ENCODE measurements around the gene ITPK1.

The ITPK1 gene

DNA sequence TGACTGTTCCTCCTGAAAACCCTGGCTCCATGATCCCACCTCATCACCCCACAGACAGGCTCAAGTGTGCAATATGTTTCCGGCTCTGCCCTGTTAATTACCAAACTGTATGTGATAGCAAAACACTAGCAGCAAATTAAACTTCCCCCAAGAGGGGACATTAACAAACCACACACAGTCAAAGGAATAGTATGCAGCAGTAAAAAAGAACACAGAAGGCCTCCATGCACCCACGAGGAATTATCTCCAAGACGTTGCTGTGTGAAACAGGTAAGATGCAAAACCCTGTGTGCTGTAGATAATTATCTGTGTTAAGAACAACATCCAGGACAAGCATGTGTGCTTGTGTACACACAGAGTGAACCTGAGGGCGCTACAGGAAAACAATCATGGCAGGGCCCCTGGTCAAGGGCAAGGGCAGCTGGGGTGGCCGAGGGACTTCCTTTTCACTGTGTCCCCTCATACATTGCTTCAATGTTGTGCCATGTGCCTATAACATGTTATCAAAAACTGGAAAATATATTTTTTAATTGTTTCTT, 35.8 kb downstream of the ITPK1 start:
- Histone ChIP-seq H4K20me1 (ENCODE audit: insufficient read depth, low read length) (no peaks in the 10 kb centered on the region), H3K27ac (ENCODE audit: low read length) (no peak overlapping the region), H3K27me3 (replicated peaks; ENCODE audit: insufficient read depth, low read length) (no peaks in the 10 kb centered on the region), H2AFZ (ENCODE audit: low read length) (no peak overlapping the region), H3K36me3 (replicated peaks; ENCODE audit: insufficient read depth, low read length) (no peaks in the 10 kb centered on the region), H3K9ac (ENCODE audit: low read length) (no peak overlapping the region), H3K4me3 (ENCODE audit: low read length) (no peak overlapping the region), H3K4me2 (ENCODE audit: low read depth, low read length) (no peak overlapping the region), H3K4me1 (ENCODE audit: low read length) (no peaks in the 10 kb centered on the region), H3K9me3 (replicated peaks; ENCODE audit: insufficient read depth, low read length) (no peaks in the 10 kb centered on the region), H3K79me2 (ENCODE audit: low read length) (peaks cover 10% of the 10 kb centered on the region; the same call in 1 of the 2 replicates), H3K9me2 (replicated peaks; ENCODE audit: insufficient read depth, low read length) (no peaks in the 10 kb centered on the region), H3F3A (ENCODE audit: insufficient read depth, low read length) (no peaks in the 10 kb centered on the region)
- no peak for DNase-seq
- TF ChIP-seq EZH2 (optimal IDR thresholded peaks at IDR 0.05; ENCODE audit: low read depth, low read length) (no peak), EZH2phosphoT487 (IDR thresholded peaks at IDR 0.05; ENCODE audit: low read length) (no peak)
- TF ChIP-seq, protein P1, sequence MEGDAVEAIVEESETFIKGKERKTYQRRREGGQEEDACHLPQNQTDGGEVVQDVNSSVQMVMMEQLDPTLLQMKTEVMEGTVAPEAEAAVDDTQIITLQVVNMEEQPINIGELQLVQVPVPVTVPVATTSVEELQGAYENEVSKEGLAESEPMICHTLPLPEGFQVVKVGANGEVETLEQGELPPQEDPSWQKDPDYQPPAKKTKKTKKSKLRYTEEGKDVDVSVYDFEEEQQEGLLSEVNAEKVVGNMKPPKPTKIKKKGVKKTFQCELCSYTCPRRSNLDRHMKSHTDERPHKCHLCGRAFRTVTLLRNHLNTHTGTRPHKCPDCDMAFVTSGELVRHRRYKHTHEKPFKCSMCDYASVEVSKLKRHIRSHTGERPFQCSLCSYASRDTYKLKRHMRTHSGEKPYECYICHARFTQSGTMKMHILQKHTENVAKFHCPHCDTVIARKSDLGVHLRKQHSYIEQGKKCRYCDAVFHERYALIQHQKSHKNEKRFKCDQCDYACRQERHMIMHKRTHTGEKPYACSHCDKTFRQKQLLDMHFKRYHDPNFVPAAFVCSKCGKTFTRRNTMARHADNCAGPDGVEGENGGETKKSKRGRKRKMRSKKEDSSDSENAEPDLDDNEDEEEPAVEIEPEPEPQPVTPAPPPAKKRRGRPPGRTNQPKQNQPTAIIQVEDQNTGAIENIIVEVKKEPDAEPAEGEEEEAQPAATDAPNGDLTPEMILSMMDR (IDR thresholded peaks at IDR 0.05; ENCODE audit: low read length) = no peak

DNA sequence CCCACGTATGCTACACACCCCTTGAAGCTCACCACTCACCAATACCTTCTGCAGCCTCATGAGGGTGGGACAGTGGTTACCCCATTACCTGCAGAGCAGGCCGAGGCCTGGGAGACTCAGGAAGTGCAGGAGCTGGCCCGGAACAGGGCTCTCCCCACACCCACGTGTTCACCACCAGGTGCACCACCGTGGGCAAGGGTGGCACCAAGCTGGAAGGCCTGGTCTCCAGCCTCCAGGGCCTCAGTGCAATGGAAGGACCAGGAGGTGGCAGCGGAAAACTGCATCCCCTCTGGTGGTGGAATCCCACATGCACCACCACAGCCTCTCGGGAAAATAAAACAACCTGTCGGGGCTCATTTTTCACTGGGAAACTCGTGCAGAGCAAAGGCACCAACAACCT, 36.4 kb downstream of the ITPK1 start:
- no peak for DNase-seq
- H3K27me3 ChIP-seq (replicated peaks; ENCODE audit: insufficient read depth, low read length) = no peaks in the 10 kb centered on the region
- no peaks in the 10 kb centered on the region for H3K36me3 ChIP-seq (replicated peaks; ENCODE audit: insufficient read depth, low read length)
- TF ChIP-seq, protein P1 (IDR thresholded peaks at IDR 0.05; ENCODE audit: low read length) = no peak
- TF ChIP-seq EZH2 (optimal IDR thresholded peaks at IDR 0.05; ENCODE audit: low read depth, low read length) = no peak
- TF ChIP-seq EZH2phosphoT487 (IDR thresholded peaks at IDR 0.05; ENCODE audit: low read length) = no peak
- no peak overlapping the region for H3K9ac ChIP-seq (ENCODE audit: low read length)
- H3K4me1 ChIP-seq (ENCODE audit: low read length) = no peaks in the 10 kb centered on the region
- H4K20me1 ChIP-seq (ENCODE audit: insufficient read depth, low read length) = no peaks in the 10 kb centered on the region
- no peak overlapping the region for H3K4me3 ChIP-seq (ENCODE audit: low read length)
- H3K79me2 ChIP-seq (ENCODE audit: low read length) = peaks cover 5% of the 10 kb centered on the region; the same call in 1 of the 2 replicates
- H3K9me2 ChIP-seq (replicated peaks; ENCODE audit: insufficient read depth, low read length) = no peaks in the 10 kb centered on the region
- H3K9me3 ChIP-seq (replicated peaks; ENCODE audit: insufficient read depth, low read length) = no peaks in the 10 kb centered on the region
- H3F3A ChIP-seq (ENCODE audit: insufficient read depth, low read length) = no peaks in the 10 kb centered on the region
- no peak overlapping the region for H3K4me2 ChIP-seq (ENCODE audit: low read depth, low read length)
- H3K27ac ChIP-seq (ENCODE audit: low read length) = no peak overlapping the region
- no peak overlapping the region for H2AFZ ChIP-seq (ENCODE audit: low read length)

DNA sequence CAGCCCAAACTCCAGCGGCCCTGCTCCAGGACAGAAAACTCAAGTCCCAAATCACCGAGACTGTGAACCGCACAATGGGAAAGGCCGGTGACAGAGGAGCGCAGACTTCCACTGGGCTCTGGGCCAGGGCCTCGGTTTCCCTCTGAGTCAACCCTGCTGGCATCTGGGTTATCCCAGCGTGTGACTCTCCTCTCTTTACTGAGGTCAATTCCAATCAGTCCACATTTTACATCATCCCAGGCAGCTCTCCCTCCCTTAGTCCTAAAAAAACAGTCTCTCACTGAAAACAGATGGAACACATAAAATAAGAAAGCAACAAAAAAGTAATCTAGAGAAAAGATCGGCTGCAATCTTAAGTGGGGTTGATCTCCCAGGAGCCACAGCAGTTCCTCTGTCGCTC, 36.9 kb downstream of the ITPK1 start:
- Histone ChIP-seq H3K79me2 (ENCODE audit: low read length) (peaks cover 2% of the 10 kb centered on the region; the same call in 1 of the 2 replicates), H3K4me2 (ENCODE audit: low read depth, low read length) (no peak overlapping the region), H3K9me3 (replicated peaks; ENCODE audit: insufficient read depth, low read length) (no peaks in the 10 kb centered on the region), H3K36me3 (replicated peaks; ENCODE audit: insufficient read depth, low read length) (no peaks in the 10 kb centered on the region), H3K4me3 (ENCODE audit: low read length) (no peak overlapping the region), H4K20me1 (ENCODE audit: insufficient read depth, low read length) (no peaks in the 10 kb centered on the region), H3K4me1 (ENCODE audit: low read length) (no peaks in the 10 kb centered on the region), H3F3A (ENCODE audit: insufficient read depth, low read length) (no peaks in the 10 kb centered on the region), H3K9me2 (replicated peaks; ENCODE audit: insufficient read depth, low read length) (no peaks in the 10 kb centered on the region), H3K27me3 (replicated peaks; ENCODE audit: insufficient read depth, low read length) (no peaks in the 10 kb centered on the region), H3K9ac (ENCODE audit: low read length) (no peak overlapping the region), H2AFZ (ENCODE audit: low read length) (no peak overlapping the region), H3K27ac (ENCODE audit: low read length) (no peak overlapping the region)
- no peak for DNase-seq
- TF ChIP-seq EZH2phosphoT487 (IDR thresholded peaks at IDR 0.05; ENCODE audit: low read length) = no peak

DNA sequence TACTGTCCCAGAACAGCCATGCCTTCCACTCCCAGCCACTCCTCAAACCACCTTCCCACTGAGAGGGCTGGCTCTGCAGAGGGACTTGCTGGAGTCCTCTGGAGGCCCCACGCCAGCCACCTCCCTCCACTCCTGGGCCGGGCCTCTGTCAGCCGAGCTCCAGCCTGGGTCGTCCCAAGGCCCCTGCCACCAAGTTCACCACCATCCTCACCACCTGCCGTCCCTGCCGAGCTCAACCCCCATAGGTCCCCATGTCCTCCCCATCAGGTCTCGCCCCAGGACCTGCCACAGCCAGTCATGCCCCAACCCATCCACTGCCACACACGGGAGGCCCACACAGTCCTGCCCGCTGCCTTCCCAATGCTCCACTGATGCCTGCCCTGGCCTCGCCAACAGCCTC, 39.0 kb downstream of the ITPK1 start:
- Histone ChIP-seq H4K20me1 (ENCODE audit: insufficient read depth, low read length) (no peaks in the 10 kb centered on the region), H3K9me3 (replicated peaks; ENCODE audit: insufficient read depth, low read length) (no peaks in the 10 kb centered on the region), H3K79me2 (ENCODE audit: low read length) (no peaks in the 10 kb centered on the region), H3K4me1 (ENCODE audit: low read length) (no peaks in the 10 kb centered on the region), H3K9ac (ENCODE audit: low read length) (no peak overlapping the region), H3K36me3 (replicated peaks; ENCODE audit: insufficient read depth, low read length) (no peaks in the 10 kb centered on the region), H3K9me2 (replicated peaks; ENCODE audit: insufficient read depth, low read length) (no peaks in the 10 kb centered on the region), H3K4me2 (ENCODE audit: low read depth, low read length) (no peak overlapping the region), H3K27ac (ENCODE audit: low read length) (no peak overlapping the region), H2AFZ (ENCODE audit: low read length) (no peak overlapping the region), H3K4me3 (ENCODE audit: low read length) (no peak overlapping the region), H3K27me3 (replicated peaks; ENCODE audit: insufficient read depth, low read length) (no peaks in the 10 kb centered on the region), H3F3A (ENCODE audit: insufficient read depth, low read length) (no peaks in the 10 kb centered on the region)
- no peak for TF ChIP-seq EZH2phosphoT487 (IDR thresholded peaks at IDR 0.05; ENCODE audit: low read length)
- TF ChIP-seq, protein P1 (IDR thresholded peaks at IDR 0.05; ENCODE audit: low read length) = no peak
- no peak for TF ChIP-seq EZH2 (optimal IDR thresholded peaks at IDR 0.05; ENCODE audit: low read depth, low read length)
- no peak for DNase-seq
